Uterus (tissue), 2 donors: Measurements from ENCODE around the gene CSF2.

ENCODE experiments used
- POLR2A ChIP-seq, 2 donors: fragments of 450-650 bp; IDR thresholded peaks; one replicate each; pipeline ENCODE4 v1.6.1; 2016; ENCODE audit warnings: antibody characterized with exemption in 2 of 2, mild to moderate bottlenecking in 1 of 2, moderate library complexity in 1 of 2
- TF ChIP-seq, protein P1 (sequence below), 4 experiments: fragments of 200-600 bp in 2 of 4; fragments of 450-650 bp in 2 of 4; sonication (generic) in 2 of 4; IDR thresholded peaks; one replicate each; pipeline ENCODE4 v1.5.1; 2016 to 2019; ENCODE audit warnings: antibody characterized with exemption in 4 of 4, mild to moderate bottlenecking in 2 of 4, moderate library complexity in 1 of 4

DNA sequence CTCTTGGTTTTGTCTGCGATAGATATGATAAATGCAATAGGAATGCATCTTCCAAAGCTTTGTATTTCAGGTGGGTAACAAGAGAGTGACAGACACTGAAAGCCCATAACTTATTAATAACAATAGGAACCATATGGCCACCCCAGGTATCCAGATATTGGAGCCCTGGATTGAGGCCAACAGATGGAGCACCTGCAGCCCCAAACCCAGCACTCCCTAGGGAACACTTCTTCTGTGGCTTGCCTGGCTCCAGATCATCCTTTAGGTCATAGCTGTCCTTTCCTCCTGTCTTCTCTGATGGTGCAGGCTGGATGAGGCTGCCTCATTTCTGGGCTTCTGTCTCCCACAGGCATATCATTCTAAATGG, 18.2 kb upstream of the CSF2 start:
- TF ChIP-seq, protein P1, sequence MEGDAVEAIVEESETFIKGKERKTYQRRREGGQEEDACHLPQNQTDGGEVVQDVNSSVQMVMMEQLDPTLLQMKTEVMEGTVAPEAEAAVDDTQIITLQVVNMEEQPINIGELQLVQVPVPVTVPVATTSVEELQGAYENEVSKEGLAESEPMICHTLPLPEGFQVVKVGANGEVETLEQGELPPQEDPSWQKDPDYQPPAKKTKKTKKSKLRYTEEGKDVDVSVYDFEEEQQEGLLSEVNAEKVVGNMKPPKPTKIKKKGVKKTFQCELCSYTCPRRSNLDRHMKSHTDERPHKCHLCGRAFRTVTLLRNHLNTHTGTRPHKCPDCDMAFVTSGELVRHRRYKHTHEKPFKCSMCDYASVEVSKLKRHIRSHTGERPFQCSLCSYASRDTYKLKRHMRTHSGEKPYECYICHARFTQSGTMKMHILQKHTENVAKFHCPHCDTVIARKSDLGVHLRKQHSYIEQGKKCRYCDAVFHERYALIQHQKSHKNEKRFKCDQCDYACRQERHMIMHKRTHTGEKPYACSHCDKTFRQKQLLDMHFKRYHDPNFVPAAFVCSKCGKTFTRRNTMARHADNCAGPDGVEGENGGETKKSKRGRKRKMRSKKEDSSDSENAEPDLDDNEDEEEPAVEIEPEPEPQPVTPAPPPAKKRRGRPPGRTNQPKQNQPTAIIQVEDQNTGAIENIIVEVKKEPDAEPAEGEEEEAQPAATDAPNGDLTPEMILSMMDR (IDR thresholded peaks at IDR 0.05), result no peak
- no peak for TF ChIP-seq POLR2A (IDR thresholded peaks at IDR 0.05)
